ENCODE results near the gene STON1.
"Not testable (repeated sequence)": the region's sequence is repeated elsewhere in the genome, so short reads cannot be mapped to it uniquely, and the experiment has no call there.

Gene STON1

DNA sequence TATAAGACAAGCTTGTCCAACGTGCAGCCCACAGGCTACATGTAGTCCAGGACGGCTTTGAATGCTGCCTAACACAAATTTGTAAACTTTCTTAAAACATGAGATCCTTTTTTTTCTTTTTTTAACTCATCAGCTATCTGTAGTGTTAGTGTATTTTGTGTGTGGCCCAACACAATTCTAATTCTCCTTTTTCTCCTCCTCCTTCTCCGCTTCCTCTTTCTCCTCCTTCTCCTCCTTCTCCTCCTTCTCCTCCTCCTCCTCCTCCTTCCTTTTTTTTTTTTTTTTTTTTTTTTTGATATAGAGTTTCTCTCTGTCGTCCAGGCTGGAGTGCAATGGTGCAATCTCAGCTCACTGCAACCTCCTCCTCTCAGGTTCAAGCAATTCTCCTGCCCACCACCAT lies 48.4 kb downstream of the STON1 start:
- no peak for DNase-seq

DNA sequence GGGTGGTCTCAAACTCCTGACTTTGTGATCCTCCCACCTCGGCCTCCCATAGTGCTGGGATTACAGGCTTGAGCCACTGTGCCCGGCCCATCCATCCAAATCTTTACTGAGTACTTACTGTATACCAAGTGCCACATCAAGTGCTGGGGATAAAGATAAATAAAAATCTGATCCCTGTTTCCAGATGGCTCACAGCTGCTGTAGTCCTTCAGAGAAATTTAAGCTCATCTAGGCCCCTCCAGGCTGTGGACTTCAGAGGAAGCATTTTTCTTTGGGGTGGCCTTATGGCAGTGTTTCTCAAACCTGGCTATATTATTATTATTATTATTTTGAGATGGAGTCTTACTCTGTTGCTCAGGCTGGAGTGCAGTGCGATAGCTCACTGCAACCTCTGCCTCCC lies 54.0 kb downstream of the STON1 start:
- no peak for DNase-seq

DNA sequence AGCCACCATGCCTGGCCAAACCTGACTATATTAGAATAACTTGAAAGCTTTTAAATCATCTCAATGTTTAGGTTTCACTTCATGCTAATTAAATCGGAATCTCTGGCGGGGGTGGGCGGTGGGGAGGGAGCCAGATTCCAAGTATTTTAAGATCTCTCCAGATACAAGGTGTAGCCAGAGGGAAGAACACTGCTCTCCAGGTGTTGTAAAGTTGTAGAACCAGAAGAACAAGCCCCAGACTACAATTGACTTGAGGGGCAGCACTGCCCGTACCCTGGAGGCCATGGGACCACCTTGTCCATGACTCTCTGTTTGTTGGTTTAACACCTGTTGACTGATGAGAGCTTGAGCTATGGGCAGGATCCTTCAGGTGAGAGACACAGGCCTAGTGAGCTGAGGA lies 54.6 kb downstream of the STON1 start:
- no peak for DNase-seq

DNA sequence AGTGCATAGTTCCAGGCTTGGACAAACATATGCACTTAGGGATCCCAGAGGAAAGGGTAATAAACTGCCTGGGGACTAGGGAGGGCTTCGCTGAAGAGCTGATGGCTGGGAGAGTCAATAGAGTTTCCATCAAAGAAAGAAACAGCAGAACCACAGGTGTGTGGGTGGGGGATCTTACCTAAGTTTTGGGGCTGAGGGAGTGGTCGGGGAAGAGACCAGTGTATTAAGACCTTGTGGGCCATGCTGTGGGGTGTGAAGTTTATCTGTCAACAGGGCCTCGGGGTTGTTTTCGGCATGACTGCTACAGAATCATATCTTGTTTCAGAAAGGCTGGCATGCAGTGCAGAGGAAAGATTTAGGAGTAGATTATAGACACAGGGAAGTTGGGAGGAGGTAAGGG lies 56.5 kb downstream of the STON1 start:
- no peak for DNase-seq

DNA sequence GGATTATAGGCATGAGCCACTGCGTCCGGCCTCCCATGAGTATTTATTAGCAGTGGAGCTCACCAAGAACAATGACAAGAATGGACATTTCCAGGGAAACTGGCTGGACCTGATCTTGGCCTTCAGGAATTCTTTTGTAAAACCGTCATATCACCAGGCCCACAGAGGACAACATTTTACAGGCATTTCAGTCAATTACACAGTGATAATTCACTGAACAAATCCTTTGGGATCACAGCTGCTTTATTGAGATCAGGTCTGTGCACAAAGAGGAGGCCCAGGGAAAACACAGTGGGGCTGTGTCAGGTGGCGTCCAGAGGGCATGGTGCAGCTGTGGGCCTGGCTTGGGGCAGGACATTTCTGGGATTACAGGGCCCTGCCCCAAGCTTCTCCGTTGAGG lies 57.6 kb downstream of the STON1 start:
- no peak for DNase-seq

DNA sequence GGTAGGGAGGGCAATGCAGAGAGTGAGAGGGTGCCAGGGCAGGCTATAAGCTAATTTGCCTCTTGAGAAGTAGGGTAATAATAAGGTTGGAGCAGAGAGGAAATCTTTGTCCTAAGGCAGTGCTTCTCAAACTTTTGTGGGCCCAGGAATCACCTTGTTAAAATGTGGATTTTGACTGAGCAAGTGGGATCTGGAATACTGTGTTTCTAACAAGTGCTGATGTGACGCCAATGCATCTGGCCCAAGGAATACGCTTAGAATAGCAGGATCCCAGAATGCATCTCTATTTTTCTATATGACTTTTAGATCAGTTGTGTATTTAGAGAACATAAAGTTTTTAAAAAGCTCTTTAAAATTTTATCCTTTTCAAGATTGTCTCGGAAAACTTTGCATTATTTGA lies 58.0 kb downstream of the STON1 start:
- no peak for DNase-seq

DNA sequence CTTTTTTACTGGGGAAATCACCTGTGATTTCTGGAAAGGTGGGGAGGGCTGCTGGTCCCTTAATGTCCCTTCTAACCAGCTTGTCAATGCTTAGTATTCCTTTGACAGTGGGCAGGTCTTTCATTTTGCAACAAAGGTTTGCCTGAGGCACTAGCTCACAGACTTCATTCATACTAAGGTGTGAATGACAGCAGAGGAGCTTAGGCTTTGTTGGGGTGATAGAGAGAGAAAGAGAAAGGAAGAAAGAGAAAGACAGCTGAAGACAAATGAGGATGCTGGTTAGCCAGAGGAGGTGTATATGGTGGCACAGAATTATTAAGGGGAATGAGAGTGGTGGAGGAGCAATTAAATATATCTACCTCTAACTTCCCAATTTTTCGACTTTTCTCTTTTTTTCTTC lies 58.8 kb downstream of the STON1 start:
- no peak for DNase-seq

DNA sequence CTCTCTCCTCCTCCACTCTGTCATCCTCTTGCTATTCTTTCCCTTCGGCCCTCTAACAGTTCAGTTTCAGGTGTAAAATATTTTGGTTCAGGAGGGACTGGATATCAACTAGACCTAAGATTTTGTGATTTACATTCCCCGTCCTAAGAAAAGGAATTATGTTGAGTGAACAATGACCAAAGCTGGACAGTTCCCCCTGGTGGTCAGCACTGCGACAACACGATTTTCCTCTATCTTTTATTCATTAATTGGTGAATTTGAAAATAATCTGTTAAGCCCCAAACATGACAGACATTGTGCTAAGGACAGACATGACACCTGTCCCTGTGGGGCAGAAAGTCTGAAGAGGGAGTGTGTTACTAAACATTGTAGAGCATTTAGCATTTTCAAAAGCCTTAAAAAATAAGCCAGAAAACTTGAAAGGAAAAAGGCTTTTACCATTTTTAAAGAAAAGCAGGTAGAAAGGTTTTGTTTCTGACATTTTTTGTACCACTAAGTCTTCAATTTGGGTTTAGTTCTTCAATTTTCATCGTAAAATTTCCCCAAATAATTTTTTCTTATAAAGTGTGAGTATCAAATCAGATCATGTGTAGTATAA lies 59.3 kb downstream of the STON1 start:
- no peak for DNase-seq

DNA sequence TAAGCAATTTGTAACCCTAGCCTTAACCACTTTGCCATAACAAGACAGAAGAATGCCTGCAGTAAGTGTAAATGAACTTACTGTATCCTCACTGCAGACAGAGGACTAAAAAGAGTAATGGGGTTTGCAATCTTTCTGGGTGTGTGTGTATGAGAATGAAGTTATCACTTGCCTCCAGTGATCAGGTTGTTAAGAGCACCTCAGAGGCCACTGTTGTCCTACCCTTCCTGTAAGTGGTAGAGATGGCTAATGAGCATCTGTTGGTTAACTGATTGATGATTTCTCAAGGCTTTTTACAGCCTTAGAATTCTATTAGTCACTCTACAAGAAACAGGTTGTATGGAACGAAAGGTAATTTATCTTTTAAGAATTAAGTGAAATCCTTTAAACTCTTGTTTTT lies 60.1 kb downstream of the STON1 start:
- DNase-seq: no peak

DNA sequence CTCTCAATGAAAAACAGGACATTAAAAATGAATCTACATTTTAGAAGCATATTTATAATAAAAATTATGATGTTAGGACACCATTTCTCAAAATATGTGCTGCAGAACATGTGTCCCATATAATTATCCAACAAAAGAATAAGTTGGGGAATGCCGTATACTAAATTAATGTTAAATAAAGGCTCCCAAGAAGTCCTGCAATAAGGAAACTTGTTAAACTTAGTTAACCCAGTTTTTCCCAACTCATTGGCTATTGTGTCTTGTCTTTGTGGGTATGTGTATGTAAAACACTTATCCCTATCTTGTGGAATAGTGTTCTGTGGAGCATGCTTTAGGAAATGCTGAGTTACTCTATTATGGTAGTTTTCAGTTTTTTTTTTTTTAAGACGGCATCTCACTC lies 62.1 kb downstream of the STON1 start:
- no peak for DNase-seq

DNA sequence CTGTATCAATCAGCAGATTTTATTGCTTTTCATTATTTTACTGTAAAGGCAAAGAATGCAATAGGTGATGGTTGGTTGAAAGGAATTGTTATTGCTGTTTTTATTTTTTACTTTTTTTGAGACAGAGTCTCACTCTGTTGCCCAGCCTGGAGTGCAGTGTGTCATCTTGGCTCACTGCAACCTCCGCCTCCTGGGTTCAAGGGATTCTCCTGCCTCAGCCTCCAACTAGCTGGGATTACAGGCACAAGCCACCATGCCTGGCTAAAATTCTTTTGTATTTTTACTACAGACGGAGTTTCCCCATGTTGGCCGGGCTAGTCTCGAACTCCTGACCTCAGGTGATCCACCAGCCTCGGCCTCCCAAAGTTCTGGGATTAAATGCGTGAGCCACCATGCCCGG lies 66.8 kb downstream of the STON1 start:
- not testable (repeated sequence) for DNase-seq

DNA sequence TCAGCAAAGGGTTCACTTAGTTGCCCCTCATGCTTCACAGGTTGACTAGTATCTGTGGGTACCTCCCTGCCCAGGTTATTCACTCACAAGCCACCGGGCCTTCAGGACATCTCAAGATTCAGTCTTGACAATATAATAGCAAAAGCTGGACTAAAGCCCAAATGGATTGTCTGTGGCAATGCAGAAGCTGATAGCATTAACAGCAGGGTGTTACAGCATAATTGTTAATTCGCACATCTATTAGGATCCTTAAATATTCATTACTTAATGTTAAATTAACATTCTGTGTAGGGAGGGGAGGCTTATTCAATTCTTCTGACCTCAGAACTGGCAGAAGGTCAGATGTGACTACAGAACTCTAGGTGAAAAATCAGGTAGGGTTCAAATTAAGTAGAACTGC lies 67.5 kb downstream of the STON1 start:
- DNase-seq: no peak

DNA sequence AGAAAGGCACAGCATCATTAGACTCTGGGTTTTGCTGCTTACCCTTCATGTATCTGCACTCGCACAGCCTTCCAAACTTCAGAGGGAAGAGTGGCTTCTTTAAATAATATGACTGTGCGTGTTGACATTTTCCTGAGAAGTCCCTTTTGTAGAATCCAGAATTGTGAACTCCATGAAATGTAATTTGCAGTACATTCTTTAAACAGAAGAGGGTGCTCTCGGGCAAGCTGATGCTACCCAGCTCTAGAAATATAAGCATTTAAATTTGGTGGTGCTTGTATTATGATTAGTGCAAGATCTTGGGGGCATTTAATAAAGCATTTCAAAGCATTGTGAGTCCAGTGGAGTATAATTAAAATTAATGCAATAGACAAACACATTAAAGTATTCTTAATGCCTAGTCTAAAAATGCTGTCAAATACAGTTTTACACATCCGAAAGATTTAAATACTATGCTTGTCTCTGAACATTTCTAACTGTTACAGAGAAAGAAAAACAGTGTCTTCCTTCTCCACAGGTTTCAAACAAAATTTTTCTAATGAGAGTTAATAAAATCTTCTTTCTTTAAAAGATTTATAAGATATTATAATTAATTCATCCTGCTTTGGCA lies 70.4 kb downstream of the STON1 start:
- no peak for DNase-seq

DNA sequence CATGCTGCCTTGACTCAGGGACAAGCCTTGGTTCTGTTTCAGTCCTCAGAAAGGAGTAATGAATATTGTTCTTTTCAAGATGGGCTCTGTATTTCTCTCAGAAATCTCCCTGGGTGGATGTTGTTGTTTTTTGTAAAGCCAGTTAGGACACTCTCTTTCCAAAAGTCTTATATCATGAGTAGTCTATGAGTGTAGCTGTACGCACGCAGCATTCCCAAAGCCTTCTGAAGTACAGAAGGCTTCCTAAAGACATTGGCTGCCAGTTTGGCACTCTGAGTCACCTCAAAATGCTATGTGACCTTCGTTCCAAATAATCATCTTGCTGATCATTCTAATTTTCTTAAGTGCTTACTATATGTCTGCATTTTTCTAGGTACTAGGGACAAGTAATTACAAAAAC lies 71.0 kb downstream of the STON1 start:
- no peak for DNase-seq

DNA sequence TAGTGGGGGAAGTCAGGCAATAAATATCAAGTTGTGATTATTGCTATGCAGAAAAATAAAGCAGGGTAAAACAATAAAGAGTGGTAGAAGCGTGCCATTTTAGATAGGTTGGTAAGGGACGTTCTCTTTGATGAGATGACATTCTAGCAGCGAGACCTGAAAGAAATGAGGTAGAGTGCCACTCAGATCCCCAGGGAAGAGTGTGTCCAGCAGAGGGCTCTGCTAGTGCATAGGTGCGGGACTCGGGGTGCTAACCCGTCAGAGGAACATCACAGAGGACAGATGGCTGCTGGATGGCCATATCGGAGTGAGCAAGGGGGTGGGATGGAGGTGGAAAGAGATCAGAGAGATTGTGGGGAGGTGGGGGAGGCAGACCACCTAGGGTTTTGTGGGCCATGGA lies 71.4 kb downstream of the STON1 start:
- DNase-seq: no peak

DNA sequence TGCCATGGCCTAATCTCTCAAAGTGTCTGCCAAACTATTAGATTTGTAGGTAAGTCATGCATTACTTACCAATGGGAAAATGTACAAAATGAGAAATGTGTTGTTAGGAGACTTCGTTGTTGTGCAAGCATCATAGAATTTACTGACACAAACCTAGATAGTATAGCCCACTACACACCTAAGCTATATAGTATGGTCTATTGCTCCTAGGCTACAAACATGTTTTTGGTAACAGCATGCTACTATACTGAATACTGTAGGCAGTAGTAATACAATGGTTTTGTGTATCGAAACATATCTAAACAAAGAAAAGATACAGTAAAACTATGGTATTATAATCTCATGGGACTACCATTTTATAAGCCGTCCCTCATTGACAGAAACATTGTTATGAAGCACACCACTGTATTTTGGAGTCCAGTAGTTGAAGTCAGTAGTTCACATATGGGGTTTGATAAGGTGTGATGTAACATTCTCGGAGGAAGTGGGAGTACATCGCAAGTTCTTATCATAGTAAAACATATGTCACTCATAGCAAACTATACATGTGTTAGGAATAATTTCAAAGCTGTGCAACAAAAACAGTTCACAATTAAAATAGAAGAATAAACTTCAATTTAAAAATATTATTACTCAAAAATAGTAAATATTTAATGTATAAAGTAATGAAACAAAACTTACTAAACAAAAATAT lies 75.7 kb downstream of the STON1 start:
- no peak for DNase-seq

DNA sequence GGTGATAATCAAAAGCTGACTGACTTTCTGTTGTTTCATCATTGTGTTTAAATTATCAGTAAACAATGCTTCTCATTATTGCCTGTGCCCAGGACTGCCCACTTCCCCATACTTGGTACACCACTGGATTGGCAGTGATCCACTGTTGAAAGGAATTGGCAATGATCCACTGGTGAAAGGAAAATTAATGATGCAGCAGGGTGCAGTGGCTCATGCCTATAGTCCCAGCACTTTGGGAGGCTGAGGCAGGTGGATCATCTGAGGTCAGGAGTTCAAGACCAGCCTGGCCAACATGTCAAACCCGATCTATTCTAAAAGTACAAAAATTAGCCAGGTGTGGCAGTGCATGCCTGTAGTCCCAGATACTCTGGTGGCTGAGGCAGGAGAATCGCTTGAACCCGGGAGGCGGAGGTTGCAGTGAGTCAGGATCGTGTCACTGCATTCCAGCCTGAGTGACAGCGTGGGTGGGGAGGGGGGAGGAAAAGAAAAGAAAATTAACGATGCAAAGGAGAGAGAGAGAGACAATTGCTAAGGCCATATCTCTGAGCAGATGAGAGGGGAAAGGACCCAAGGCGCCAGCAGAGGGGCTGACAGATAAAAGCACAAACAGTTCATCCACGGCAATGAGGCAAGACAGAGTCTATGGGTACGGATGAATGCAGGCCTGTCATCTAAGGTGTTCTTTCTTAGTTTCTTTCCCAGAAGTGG lies 77.5 kb downstream of the STON1 start:
- DNase-seq: no peak

DNA sequence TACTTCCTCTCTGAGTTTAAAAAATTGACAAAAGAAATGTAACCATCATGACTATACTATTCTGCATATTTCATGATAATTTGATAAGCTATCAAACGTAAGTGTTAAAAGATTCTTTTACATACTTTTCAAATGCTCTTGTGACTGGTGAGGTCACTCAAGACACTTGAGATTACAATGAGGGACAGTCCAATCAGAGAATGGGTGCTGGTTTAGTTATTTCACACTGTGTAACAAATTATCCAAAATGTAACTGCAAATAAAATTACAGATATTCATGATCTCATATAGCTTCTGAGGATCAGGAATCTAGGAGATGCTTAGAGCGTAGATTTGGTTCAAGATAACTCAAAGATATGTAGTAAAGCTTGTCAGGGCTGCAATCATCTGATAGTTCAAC lies 83.3 kb downstream of the STON1 start:
- no peak for DNase-seq

DNA sequence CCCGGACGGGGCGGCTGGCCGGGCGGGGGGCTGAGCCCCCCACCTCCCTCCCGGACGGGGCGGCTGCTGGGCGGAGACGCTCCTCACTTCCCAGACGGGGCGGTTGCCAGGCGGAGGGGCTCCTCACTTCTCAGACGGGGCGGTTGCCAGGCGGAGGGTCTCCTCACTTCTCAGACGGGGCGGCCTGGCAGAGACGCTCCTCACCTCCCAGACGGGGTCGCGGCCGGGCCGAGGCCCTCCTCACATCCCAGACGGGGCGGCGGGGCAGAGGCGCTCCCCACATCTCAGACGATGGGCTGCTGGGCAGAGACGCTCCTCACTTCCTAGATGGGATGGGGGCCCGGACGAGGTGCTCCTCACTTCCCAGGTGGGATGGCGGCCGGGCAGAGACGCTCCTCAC lies 84.6 kb downstream of the STON1 start:
- not testable (repeated sequence) for DNase-seq

DNA sequence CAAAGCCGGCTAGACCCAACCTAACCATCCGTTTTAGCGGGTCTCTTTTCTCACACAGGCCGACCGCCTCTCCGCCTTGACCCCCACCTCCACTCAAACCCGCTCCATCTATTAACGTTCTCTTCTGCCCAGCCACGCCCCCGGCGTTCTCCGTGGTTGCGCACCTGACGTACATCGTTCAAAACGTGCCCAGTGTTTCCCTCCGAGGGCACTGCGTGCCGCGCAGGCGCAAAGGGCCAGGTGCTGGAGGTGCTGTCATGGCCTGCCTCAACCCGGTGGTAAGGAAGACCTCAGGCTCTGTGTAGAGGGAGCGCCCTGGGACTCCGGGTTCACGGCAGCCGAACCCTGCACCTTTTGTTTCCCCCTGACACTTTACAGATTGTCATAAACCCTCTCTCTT lies 87.7 kb downstream of the STON1 start, which contains the start of gene GTF2A1L:
Gene GTF2A1L (plus strand): TSS at position 239 of the 400 bp plus-strand sequence. CDS start 19 bp downstream, at position 258.
- DNase-seq: no peak

DNA sequence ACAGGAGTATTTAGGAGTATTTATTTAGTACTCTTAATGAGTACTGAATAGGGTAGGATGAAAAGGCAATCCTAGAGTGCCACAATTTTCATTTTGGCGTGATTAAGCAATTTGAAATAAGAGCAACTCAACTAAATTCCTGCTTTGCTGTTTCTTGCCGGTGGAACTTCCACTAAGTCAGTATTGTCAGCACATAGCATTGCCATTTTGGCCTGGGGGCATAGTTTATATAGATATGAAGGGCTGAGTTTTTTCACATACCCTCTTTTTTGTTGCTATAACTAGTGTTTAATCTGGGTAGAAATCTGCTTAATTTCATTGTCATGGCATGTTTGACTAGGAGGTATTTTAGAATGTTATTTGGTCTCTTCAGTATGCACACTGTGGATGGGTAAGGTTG lies 89.6 kb downstream of the STON1 start:
- DNase-seq: no peak

DNA sequence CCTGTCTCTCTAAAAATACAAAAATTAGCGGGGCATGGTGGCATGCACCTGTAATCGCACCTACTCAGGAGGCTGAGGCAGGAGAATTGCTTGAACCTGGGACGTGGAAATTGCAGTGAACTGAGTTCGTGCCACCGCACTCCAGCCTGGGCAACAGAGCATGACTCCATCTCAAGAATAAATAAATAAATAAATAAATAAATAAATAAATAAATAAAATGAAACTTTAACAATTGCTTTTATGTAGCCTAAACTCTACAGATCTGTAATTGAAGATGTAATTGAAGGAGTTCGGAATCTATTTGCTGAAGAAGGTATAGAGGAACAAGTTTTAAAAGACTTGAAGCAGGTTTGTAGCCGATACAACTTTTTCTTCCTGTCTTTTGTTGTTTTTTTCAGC lies 90.7 kb downstream of the STON1 start:
- no peak for DNase-seq

DNA sequence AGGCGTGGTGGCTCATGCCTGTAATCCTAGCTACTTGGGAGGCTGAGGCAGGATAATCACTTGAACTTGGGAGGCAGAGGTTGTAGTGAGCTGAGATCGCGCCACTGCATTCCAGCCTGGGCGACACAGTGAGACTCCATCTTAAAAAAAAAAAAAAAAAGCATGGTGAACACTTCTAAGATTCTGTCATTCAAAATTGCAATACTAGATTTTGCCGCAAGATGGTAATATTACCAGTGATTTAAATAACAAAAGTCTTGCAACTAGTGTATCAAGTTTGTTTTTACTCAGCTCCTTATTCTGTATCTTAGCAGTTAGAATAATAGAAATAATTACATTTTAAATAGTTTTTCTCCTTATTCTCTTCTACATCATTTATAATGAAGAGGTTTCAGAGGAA lies 92.7 kb downstream of the STON1 start:
- DNase-seq: not testable (repeated sequence)

DNA sequence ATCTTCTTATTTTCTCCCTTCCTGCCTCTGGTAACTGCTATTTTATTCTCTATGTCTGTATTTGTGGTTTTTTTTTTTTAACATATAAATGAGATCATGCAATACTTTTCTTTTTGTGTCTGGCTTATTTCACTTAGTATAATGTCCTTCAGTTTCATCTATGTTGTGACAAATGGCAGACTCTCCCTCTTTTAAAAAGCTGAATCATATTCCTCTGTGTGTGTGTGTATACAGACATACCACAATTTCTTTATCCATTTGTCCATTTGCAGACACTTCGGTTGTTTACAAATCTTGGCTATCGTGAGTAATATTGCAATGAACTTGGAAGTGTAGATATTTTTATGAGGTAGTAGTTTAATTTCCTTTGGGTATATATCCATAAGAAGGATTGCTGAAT lies 94.7 kb downstream of the STON1 start:
- DNase-seq: no peak

Measured in CD4-positive, alpha-beta T cell treated with Interferon gamma for 1 hour (primary cell).